ENCODE results near the gene CDC23. TPM values are rescaled to one million over a fixed set of nuclear protein-coding genes. Genes with fewer than 3 reads are reported as not detected.

CDC23 gene
- total and polyA plus RNA-seq, 2 of the 8 experiments (the other 6 are each of a cell fraction or from before 2014, with no cell fraction given) = 32.6 to 45.7 TPM

DNA sequence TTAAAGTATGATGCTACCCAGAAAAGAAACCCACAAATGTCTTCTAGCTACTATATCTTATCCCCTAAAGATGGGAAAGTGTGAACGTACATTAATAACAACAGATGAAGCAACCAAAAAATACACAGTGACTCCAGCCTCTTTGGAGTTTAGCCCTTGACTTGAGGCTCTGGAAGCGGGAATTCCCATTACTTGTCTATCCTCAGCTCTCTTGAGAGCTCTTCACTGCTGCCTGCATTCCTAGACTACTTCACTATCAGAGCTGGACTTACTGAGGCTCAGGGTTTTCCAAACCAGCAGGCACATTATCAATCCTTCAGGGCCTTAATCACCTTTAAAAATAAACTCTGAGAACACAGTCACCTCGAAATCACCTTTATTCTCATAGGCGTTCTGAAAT is 72.9 kb downstream of the CDC23 start (continued):
- TF ChIP-seq, protein P1, sequence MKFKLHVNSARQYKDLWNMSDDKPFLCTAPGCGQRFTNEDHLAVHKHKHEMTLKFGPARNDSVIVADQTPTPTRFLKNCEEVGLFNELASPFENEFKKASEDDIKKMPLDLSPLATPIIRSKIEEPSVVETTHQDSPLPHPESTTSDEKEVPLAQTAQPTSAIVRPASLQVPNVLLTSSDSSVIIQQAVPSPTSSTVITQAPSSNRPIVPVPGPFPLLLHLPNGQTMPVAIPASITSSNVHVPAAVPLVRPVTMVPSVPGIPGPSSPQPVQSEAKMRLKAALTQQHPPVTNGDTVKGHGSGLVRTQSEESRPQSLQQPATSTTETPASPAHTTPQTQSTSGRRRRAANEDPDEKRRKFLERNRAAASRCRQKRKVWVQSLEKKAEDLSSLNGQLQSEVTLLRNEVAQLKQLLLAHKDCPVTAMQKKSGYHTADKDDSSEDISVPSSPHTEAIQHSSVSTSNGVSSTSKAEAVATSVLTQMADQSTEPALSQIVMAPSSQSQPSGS (IDR thresholded peaks at IDR 0.05; ENCODE audit: low read length) = no peak
- no peak for TF ChIP-seq CBX5 (IDR thresholded peaks at IDR 0.05; ENCODE audit: low read depth, low read length)
